GM23248 (cell line): ENCODE measurements around the gene TESPA1. TPM values are rescaled to one million over a fixed set of nuclear protein-coding genes. Genes with fewer than 3 reads are reported as not detected.
A peak's percentile ranks its signal among the peaks of the same experiment; 100 is the strongest.
"Not testable (repeated sequence)": the region's sequence is repeated elsewhere in the genome, so short reads cannot be mapped to it uniquely, and the experiment has no call there.

Source experiments
- DNase-seq: peaks from one replicate; pipeline ENCODE4 v3.0.0-alpha.2; 2015
- H2AFZ ChIP-seq: fragments of 200-600 bp; sonication (generic); 2 replicates; pipeline ENCODE4 v1.6.1; 2016; ENCODE audit warnings: antibody characterized with exemption
- H3F3A ChIP-seq: fragments of 200-600 bp; sonication (generic); 2 replicates; pipeline ENCODE4 v1.6.1; 2016; ENCODE audit warnings: mild to moderate bottlenecking, antibody characterized with exemption, mixed run types; ENCODE audit not compliant: insufficient read depth
- H3K27ac ChIP-seq: fragments of 200-600 bp; sonication (generic); 2 replicates; pipeline ENCODE4 v1.5.1; 2016; ENCODE audit warnings: mild to moderate bottlenecking
- H3K27me3 ChIP-seq: fragments of 200-600 bp; sonication (generic); replicated peaks from 2 replicates; pipeline ENCODE4 v1.6.1; 2016; ENCODE audit warnings: mild to moderate bottlenecking; ENCODE audit not compliant: insufficient read depth
- H3K36me3 ChIP-seq: fragments of 200-600 bp; sonication (generic); 2 replicates; pipeline ENCODE4 v1.6.1; 2016; ENCODE audit warnings: low read depth, mild to moderate bottlenecking
- H3K4me1 ChIP-seq: fragments of 200-600 bp; sonication (generic); 2 replicates; pipeline ENCODE4 v1.6.1; 2016; ENCODE audit warnings: mild to moderate bottlenecking; ENCODE audit not compliant: insufficient read depth
- H3K4me2 ChIP-seq: fragments of 200-600 bp; sonication (generic); one replicate; pipeline ENCODE4 v1.6.1; 2016; ENCODE audit warnings: mild to moderate bottlenecking; ENCODE audit not compliant: unreplicated experiment
- H3K4me3 ChIP-seq: fragments of 200-600 bp; sonication (generic); 2 replicates; pipeline ENCODE4 v1.5.1; 2016; ENCODE audit warnings: mild to moderate bottlenecking
- H3K79me2 ChIP-seq: fragments of 200-600 bp; sonication (generic); 2 replicates; pipeline ENCODE4 v1.6.1; 2016; ENCODE audit warnings: mild to moderate bottlenecking; ENCODE audit not compliant: insufficient read depth
- H3K9ac ChIP-seq: fragments of 200-600 bp; sonication (generic); 2 replicates; pipeline ENCODE4 v1.6.1; 2016; ENCODE audit warnings: mild to moderate bottlenecking
- H3K9me2 ChIP-seq: fragments of 200-600 bp; sonication (generic); 2 replicates; pipeline ENCODE4 v1.6.1; 2016; ENCODE audit warnings: mixed run types, mild to moderate bottlenecking, moderate library complexity; ENCODE audit not compliant: insufficient read depth
- H3K9me3 ChIP-seq: fragments of 200-600 bp; sonication (generic); one replicate; pipeline ENCODE4 v1.6.1; 2017; ENCODE audit warnings: low read depth
- H4K20me1 ChIP-seq: fragments of 200-600 bp; sonication (generic); 2 replicates; pipeline ENCODE4 v1.6.0; 2016; ENCODE audit not compliant: insufficient read depth
- EZH2 ChIP-seq: fragments of 200-600 bp; sonication (generic); IDR thresholded peaks from 2 replicates; pipeline ENCODE4 v1.6.1; 2018; ENCODE audit warnings: antibody characterized with exemption, mild to moderate bottlenecking; ENCODE audit not compliant: insufficient read depth, poor library complexity, severe bottlenecking
- EZH2phosphoT487 ChIP-seq: fragments of 200-600 bp; sonication (generic); IDR thresholded peaks from 2 replicates; pipeline ENCODE4 v1.6.1; 2018; ENCODE audit warnings: antibody characterized with exemption, moderate library complexity, mild to moderate bottlenecking, low read depth; ENCODE audit not compliant: insufficient read depth
- WGBS, 2 experiments: methylation state at CpG; one replicate each; pipeline ENCODE4 v1.1.6; 2015 to 2017; ENCODE audit warnings: low lambda C conversion rate in 2 of 2, low coverage in 1 of 2; ENCODE audit errors: missing lambda C conversion rate in 2 of 2; 5-methylcytosine and 5-hydroxymethylcytosine counted together
- in situ Hi-C: fragments of 300-500 bp; cut with MboI; formaldehyde crosslinking; loops from 2 replicates; pipeline ENCODE4 v1.15.0; 2020
- polyA plus RNA-seq: library from polyadenylated mRNA; unstranded; fragments of >200 nt; fragmentation: Nextera tagmentation; extraction: Ambion mirVana; gene quantifications from 2 replicates; pipeline ENCODE4 v1.2.1, GENCODE V29; 2016
- total RNA-seq: library from RNA; depleted of rRNA; stranded (reverse); fragments of >200 nt; shearing (Covaris generic); gene quantifications from 2 replicates; pipeline ENCODE4 v1.2.3, GENCODE V29; 2014

TESPA1 gene
- total and polyA plus RNA-seq, 2 experiments from 2014 or later: not detected

- H3K36me3 ChIP-seq: no peaks in the 10 kb centered on the region
- no peaks in the 10 kb centered on the region for H3K9me2 ChIP-seq
- H2AFZ ChIP-seq: no peak overlapping the region
- H3K4me2 ChIP-seq: no peak overlapping the region
- 11 to 21% methylated on average over 2 of the region's 2 CpGs for WGBS, 2 experiments
- no peaks in the 10 kb centered on the region for H3K79me2 ChIP-seq
- DNase-seq: peak; percentile 15
- H4K20me1 ChIP-seq: no peaks in the 10 kb centered on the region
- H3K27me3 ChIP-seq: 0 out of 2 replicates have a peak, but pooled peaks cover 3% of the 10 kb centered on the region
- no peak for TF ChIP-seq EZH2
- no peak for TF ChIP-seq EZH2phosphoT487
- no peak overlapping the region for H3K9ac ChIP-seq
- H3K9me3 ChIP-seq: no peaks in the 10 kb centered on the region
- H3F3A ChIP-seq: no peaks in the 10 kb centered on the region
- in situ Hi-C loops: no loop called here
- H3K27ac ChIP-seq: no peak overlapping the region
- no peak overlapping the region for H3K4me3 ChIP-seq
- no peaks in the 10 kb centered on the region for H3K4me1 ChIP-seq
Observed at GRCh38 chr12:54945082-54945481, 39.5 kb downstream of the TESPA1 start.

GRCh38 chr12:54943292-54943691 is 41.3 kb downstream of the TESPA1 start:
- H3K27me3 ChIP-seq, H3F3A ChIP-seq, H3K9me3 ChIP-seq, DNase-seq, H3K9me2 ChIP-seq, H3K27ac ChIP-seq, in situ Hi-C loops, H3K4me1 ChIP-seq, H3K79me2 ChIP-seq, H2AFZ ChIP-seq, H3K36me3 ChIP-seq, H4K20me1 ChIP-seq, H3K9ac ChIP-seq, H3K4me3 ChIP-seq, H3K4me2 ChIP-seq: not testable (repeated sequence)
- WGBS, 2 experiments: 24 to 32% methylated on average over 4 of the region's 4 CpGs

GRCh38 chr12:54941659-54942058 is 42.9 kb downstream of the TESPA1 start:
- H3K79me2 ChIP-seq: no peaks in the 10 kb centered on the region
- in situ Hi-C loops: no loop called here
- H3K4me1 ChIP-seq: no peaks in the 10 kb centered on the region
- H3K27me3 ChIP-seq: no peaks in the 10 kb centered on the region
- no peak overlapping the region for H3K4me3 ChIP-seq
- no peak overlapping the region for H3K4me2 ChIP-seq
- no peaks in the 10 kb centered on the region for H4K20me1 ChIP-seq
- no peak overlapping the region for H2AFZ ChIP-seq
- H3K9me3 ChIP-seq: no peaks in the 10 kb centered on the region
- no peaks in the 10 kb centered on the region for H3K9me2 ChIP-seq
- DNase-seq: no peak
- H3F3A ChIP-seq: no peaks in the 10 kb centered on the region
- TF ChIP-seq EZH2phosphoT487 (no peak), EZH2 (no peak)
- WGBS, 2 experiments: 84 to 85% methylated on average over 3 of the region's 3 CpGs
- H3K9ac ChIP-seq: no peak overlapping the region
- no peaks in the 10 kb centered on the region for H3K36me3 ChIP-seq
- no peak overlapping the region for H3K27ac ChIP-seq

GRCh38 chr12:54940727-54941315 is 43.7 kb downstream of the TESPA1 start:
- in situ Hi-C loops: no loop called here
- TF ChIP-seq EZH2phosphoT487: no peak
- no peak for TF ChIP-seq EZH2
- WGBS, 2 experiments: 43 to 56% methylated on average over 6 of the region's 6 CpGs

GRCh38 chr12:54937929-54938328 is 46.6 kb downstream of the TESPA1 start:
- H3K9me3 ChIP-seq: no peaks in the 10 kb centered on the region
- H3F3A ChIP-seq: peaks cover 32% of the 10 kb centered on the region
- no peak overlapping the region for H3K27ac ChIP-seq
- in situ Hi-C loops: no loop called here
- H4K20me1 ChIP-seq: no peaks in the 10 kb centered on the region
- H3K9me2 ChIP-seq: no peaks in the 10 kb centered on the region
- H3K4me2 ChIP-seq: no peak overlapping the region
- DNase-seq: no peak
- peaks cover 30% of the 10 kb centered on the region for H3K4me1 ChIP-seq
- H3K9ac ChIP-seq: no peak overlapping the region
- H3K27me3 ChIP-seq: no peaks in the 10 kb centered on the region
- H3K79me2 ChIP-seq: no peaks in the 10 kb centered on the region
- H2AFZ ChIP-seq: no peak overlapping the region
- TF ChIP-seq EZH2phosphoT487: no peak
- TF ChIP-seq EZH2: no peak
- H3K4me3 ChIP-seq: no peak overlapping the region
- H3K36me3 ChIP-seq: no peaks in the 10 kb centered on the region
- WGBS, 2 experiments: 27 to 31% methylated on average over 2 of the region's 2 CpGs

More at GRCh38 chr12:54940727-54941315, 43.7 kb downstream of the TESPA1 start:
- Histone ChIP-seq H3K27ac (no peak overlapping the region), H3K9ac (no peak overlapping the region), H3K4me2 (no peak overlapping the region), H3K4me1 (peaks cover 3% of the 10 kb centered on the region), H3K36me3 (no peaks in the 10 kb centered on the region), H4K20me1 (no peaks in the 10 kb centered on the region), H3F3A (peaks cover 3% of the 10 kb centered on the region; the same call in 1 of the 2 replicates), H2AFZ (no peak overlapping the region), H3K9me3 (no peaks in the 10 kb centered on the region), H3K4me3 (no peak overlapping the region), H3K79me2 (no peaks in the 10 kb centered on the region), H3K9me2 (no peaks in the 10 kb centered on the region), H3K27me3 (no peaks in the 10 kb centered on the region)
- DNase-seq: no peak
